ENCODE measurements around the gene SH3BP5.
"Not testable (repeated sequence)": the region's sequence is repeated elsewhere in the genome, so short reads cannot be mapped to it uniquely, and the experiment has no call there.

- not testable (repeated sequence) for TF ChIP-seq CTCF, POLR2A (IDR thresholded peaks at IDR 0.05)
Measured at GRCh38 chr3:15356651-15357061, 24.3 kb upstream of the SH3BP5 start.
